GM18858 (cell line): ENCODE results near the gene SAMD4A.
A peak's percentile ranks its signal among the peaks of the same experiment; 100 is the strongest.

ENCODE experiments used
- ATAC-seq: cut with Tn5 transposase; IDR thresholded peaks from one replicate; pipeline ENCODE4 v1.9.1; 2021; ENCODE audit not compliant: unreplicated experiment

The SAMD4A gene

GRCh38 chr14:54652188-54652587 lies 85.3 kb downstream of the SAMD4A start:
- no peak for ATAC-seq

GRCh38 chr14:54652605-54653052 lies 85.7 kb downstream of the SAMD4A start:
- ATAC-seq, result no peak

- ATAC-seq, result no peak
Observed at GRCh38 chr14:54653712-54654469, 87.0 kb downstream of the SAMD4A start.

- ATAC-seq, result no peak
Observed at GRCh38 chr14:54654605-54655004, 87.7 kb downstream of the SAMD4A start.

- no peak for ATAC-seq
Observed at GRCh38 chr14:54658836-54659235, 91.9 kb downstream of the SAMD4A start.

- ATAC-seq, result no peak
Observed at GRCh38 chr14:54659365-54659764, 92.4 kb downstream of the SAMD4A start.

GRCh38 chr14:54660604-54661111 lies 93.7 kb downstream of the SAMD4A start:
- ATAC-seq, result no peak

- ATAC-seq, result no peak
Observed at GRCh38 chr14:54662491-54663133, 95.7 kb downstream of the SAMD4A start.

- ATAC-seq, result no peak
Observed at GRCh38 chr14:54664961-54665360, 98.0 kb downstream of the SAMD4A start.

- ATAC-seq, result no peak
Observed at GRCh38 chr14:54665946-54666345, 99.0 kb downstream of the SAMD4A start.

- ATAC-seq, result no peak
Observed at GRCh38 chr14:54667026-54667744, 100.3 kb downstream of the SAMD4A start.

GRCh38 chr14:54667764-54668163 lies 100.8 kb downstream of the SAMD4A start:
- no peak for ATAC-seq

- ATAC-seq, result no peak
Observed at GRCh38 chr14:54669721-54670561, 103.0 kb downstream of the SAMD4A start.

GRCh38 chr14:54671537-54671936 lies 104.6 kb downstream of the SAMD4A start:
- ATAC-seq, result no peak

- ATAC-seq, result no peak
Observed at GRCh38 chr14:54672181-54672580, 105.3 kb downstream of the SAMD4A start.

- no peak for ATAC-seq
Observed at GRCh38 chr14:54672688-54673087, 105.8 kb downstream of the SAMD4A start.

GRCh38 chr14:54673193-54674045 lies 106.5 kb downstream of the SAMD4A start:
- no peak for ATAC-seq

- ATAC-seq, result peak; percentile 58
Observed at GRCh38 chr14:54674046-54674741, 107.3 kb downstream of the SAMD4A start.
